GM21737 (cell line): ENCODE data around the gene DENND1A.

ENCODE experiments used
- ATAC-seq: cut with Tn5 transposase; IDR thresholded peaks from one replicate; pipeline ENCODE4 v1.9.1; 2021; ENCODE audit warnings: mild to moderate bottlenecking, moderate library complexity; ENCODE audit not compliant: unreplicated experiment

DENND1A gene

GRCh38 chr9:123350590-123351310 lies 579.2 kb downstream of the DENND1A start:
- no peak for ATAC-seq

GRCh38 chr9:123349691-123350480 lies 580.0 kb downstream of the DENND1A start:
- ATAC-seq, result peak; percentile 70

- no peak for ATAC-seq
These were observed 580.9 kb downstream of the DENND1A start for GRCh38 chr9:123349033-123349432.

- ATAC-seq, result no peak
These were observed 581.5 kb downstream of the DENND1A start for GRCh38 chr9:123348317-123348992.

GRCh38 chr9:123347289-123348060 lies 582.5 kb downstream of the DENND1A start:
- no peak for ATAC-seq

- no peak for ATAC-seq
These were observed 583.1 kb downstream of the DENND1A start for GRCh38 chr9:123346826-123347225.

GRCh38 chr9:123346026-123346425 lies 583.9 kb downstream of the DENND1A start:
- ATAC-seq, result no peak

GRCh38 chr9:123345567-123345955 lies 584.4 kb downstream of the DENND1A start:
- no peak for ATAC-seq

GRCh38 chr9:123344192-123344949 lies 585.6 kb downstream of the DENND1A start:
- no peak for ATAC-seq

- peak; percentile 23 for ATAC-seq
These were observed 586.3 kb downstream of the DENND1A start for GRCh38 chr9:123343443-123344191.

- ATAC-seq, result no peak
These were observed 587.7 kb downstream of the DENND1A start for GRCh38 chr9:123342247-123342646.

GRCh38 chr9:123341816-123342215 lies 588.1 kb downstream of the DENND1A start:
- ATAC-seq, result no peak

- peak; percentile 42 for ATAC-seq
These were observed 590.0 kb downstream of the DENND1A start for GRCh38 chr9:123339666-123340510.

- peak; percentile 65 for ATAC-seq
These were observed 590.9 kb downstream of the DENND1A start for GRCh38 chr9:123338710-123339665.

GRCh38 chr9:123337971-123338370 lies 592.0 kb downstream of the DENND1A start:
- ATAC-seq, result no peak

GRCh38 chr9:123336959-123337358 lies 593.0 kb downstream of the DENND1A start:
- ATAC-seq, result no peak

- ATAC-seq, result no peak
These were observed 593.5 kb downstream of the DENND1A start for GRCh38 chr9:123336449-123336848.

- no peak for ATAC-seq
These were observed 594.0 kb downstream of the DENND1A start for GRCh38 chr9:123335986-123336329.
